Activated naive CD4-positive, alpha-beta T cell (primary cell): ENCODE measurements around the gene VPS16.

ENCODE experiments used
- DNase-seq, 4 experiments: peaks; one replicate each; lab custom pipeline; 2025; lab: John Stamatoyannopoulos, UW

Gene VPS16

DNA sequence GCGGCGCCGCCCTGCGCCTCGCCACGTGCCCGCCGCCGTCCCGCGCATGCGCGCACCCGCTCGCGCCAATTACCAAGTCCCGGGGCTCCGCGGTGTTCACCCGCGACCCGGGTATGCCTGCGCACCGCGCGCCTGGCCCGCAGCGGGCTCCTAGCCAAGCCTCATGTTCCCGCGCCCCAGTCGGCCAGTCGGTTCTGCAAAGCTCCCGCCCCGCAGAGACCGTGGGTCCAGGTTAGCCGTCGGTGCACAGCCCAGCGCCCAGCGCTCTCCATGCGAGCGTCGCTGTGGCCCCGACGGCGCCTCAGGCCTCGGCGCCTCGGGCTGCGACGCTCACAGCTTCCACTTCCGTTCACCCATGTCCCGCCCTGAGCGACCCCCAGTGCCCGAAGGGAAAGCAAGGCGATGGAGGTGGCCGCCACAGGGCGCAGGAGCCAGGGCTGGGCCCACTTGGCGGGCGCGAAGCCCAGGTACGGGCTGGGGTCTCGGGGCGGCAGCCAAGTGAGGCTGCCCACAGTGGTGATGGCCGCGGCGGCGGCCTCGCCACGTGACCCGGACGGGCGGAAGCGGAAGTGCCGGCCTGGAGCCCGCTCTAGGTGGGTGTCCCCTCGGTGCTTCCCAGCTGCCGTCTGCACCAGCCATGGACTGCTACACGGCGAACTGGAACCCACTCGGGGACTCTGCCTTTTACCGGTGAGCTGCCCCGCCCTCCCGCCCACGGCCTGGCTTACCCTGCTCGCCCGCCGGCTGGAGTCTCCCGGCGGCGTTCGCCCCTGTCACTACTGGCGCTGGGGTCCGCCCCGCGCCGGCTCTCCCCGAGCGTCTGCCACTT, at the start of gene VPS16, which contains the start of gene PCED1A:
VPS16 (plus strand) TSS at position 608 of the 829 bp plus-strand sequence; CDS start at position 638, 30 bp downstream.
PCED1A (minus strand) TSS at position 518 of the 829 bp plus-strand sequence. CDS start 743 bp downstream, outside the sequence.
- peak; percentile 69 to 85 (median 74) for DNase-seq

GRCh38 chr20:2793471-2793870, 47.1 kb upstream of the VPS16 start:
- no peak for DNase-seq

GRCh38 chr20:2794202-2794748, 46.3 kb upstream of the VPS16 start:
- no peak for DNase-seq

DNA sequence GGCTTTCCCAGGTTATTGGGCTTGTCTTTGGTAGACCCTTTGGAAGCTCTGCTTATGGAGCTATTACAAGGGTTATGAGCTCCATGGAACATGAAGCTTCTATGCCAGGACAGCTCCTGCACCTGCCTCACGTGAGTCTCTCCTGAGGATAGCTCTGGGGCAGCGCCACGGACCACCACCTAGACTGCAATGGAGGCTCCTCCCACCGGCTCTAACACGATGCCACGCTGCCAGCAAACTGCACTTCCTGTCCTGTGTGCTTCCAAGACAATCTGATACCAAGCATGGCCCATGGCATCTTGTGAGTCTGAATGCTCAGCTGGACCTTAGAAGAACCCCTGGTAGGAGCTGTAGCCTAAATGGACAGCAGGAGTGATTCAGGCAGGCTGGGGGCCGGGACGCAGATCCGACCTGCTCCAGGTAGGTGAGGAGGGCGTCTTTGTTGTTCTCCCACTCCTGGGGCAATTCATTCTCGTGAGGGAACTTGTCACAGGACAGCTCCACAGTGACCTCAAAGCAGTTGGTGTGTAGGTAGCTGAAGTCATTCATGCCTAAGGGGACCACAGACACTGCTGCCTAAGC, 45.6 kb upstream of the VPS16 start:
- no peak for DNase-seq

DNA sequence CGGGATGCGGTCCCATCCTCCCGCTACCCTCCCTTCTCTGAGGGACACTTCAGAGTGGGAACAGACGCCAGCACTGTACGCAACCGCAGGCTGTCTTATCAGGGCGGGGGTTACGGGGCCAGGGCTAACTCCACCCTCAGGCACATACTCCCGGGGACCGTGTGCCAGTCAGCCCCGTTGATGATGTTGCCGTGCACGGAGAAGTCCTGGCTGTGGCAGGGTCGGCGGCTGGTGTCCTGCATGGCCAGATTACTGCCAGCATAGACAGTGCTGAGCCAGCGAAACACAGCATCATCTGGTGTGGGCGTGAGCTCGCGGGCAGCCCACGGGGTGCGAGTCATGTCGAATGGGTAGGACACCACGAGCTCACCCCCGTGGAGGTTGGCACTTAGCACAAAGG, 45.1 kb upstream of the VPS16 start:
- no peak for DNase-seq

DNA sequence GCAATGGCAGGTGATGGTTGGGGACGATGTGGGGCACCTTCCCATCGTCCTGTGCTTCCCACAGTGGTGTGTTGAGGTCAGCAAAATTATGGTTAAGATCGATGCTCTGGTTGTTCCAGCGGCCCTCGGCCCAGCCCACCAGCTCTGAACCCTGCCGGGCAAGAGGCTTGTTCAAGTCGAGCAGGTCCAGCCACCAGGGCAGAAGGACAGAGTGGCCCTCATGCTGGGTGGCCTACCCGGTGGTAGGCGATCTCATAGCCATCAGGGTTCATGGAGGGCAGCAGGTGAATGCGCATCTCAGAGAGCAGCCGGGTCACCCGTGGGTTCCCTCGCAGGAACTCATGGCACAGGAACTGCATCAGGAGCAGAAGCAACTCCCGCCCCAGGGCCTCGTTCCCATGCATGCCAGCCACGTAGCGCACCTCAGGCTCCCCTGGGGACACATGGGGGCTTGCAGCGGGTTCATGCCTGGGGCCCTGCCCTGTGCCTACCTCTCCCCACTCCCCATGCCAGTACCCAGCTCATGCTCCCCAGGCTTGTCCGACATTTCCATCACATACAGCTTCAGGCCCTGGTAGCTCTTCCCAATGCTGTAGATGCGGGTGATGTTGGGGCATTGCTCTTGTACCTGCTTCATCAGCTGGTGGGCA, 44.4 kb upstream of the VPS16 start:
- no peak for DNase-seq

DNA sequence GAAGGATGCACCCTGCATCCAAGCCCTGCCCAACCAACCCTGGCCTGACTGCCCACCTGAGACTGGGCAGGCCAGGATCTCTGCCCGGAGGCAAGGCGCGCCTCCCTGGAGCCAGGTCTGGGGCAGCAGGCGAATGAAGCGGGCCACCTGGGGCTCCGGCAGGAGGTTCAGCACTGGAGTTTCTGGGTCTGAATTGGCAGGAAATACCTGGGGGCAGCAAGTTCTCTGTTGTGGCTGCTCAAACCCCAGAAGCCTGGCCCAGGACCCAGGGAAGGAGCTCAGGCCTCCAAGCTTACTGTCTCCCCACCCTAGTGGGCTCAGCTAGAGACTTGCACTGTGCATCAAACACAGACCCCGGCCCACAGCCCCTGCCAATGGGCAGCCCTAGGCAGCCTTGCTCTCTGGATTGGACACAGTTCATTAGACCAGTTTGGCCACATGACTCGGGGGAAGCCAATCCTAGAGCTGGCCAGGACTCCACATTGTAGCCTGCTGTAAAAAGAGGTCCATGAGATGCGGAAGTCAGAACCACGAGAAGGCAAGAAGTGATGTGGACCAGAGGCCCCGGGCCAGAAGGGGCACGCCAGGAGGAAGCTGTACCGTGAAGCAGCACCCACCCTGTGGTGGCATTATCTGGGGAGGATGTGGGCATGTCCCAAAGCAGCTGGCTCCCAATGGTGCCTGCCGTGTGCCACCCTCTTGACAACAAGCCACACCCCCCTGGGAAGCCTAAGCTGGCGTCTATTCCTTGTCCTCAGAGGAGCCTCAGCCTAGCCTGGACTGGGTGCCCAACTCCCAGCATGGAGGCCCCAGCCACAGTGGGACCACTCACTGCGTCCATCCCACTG, 43.2 kb upstream of the VPS16 start:
- DNase-seq: no peak

- DNase-seq: no peak
Observed at GRCh38 chr20:2798095-2798805, 42.3 kb upstream of the VPS16 start.

DNA sequence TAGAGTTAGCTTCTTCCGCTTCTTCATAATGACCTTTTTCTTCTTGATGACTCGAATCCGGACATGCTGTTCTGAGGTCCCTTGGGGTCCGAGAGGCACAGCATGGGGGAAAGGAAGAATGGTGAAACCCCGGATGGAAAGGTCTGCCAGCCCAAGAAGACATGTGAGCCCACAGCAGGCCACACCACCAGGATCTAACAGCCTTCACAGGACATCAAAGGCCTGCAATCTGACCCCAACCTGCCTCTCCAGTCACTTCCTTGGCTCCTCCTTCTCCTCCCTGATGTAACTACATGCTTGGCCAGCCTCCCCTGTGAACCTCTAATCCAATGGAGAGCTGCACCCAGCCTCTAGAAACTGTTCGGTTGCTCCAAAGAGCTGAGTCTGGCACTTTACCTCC, 41.7 kb upstream of the VPS16 start:
- no peak for DNase-seq

- no peak for DNase-seq
Observed at GRCh38 chr20:2799271-2799670, 41.3 kb upstream of the VPS16 start.

DNA sequence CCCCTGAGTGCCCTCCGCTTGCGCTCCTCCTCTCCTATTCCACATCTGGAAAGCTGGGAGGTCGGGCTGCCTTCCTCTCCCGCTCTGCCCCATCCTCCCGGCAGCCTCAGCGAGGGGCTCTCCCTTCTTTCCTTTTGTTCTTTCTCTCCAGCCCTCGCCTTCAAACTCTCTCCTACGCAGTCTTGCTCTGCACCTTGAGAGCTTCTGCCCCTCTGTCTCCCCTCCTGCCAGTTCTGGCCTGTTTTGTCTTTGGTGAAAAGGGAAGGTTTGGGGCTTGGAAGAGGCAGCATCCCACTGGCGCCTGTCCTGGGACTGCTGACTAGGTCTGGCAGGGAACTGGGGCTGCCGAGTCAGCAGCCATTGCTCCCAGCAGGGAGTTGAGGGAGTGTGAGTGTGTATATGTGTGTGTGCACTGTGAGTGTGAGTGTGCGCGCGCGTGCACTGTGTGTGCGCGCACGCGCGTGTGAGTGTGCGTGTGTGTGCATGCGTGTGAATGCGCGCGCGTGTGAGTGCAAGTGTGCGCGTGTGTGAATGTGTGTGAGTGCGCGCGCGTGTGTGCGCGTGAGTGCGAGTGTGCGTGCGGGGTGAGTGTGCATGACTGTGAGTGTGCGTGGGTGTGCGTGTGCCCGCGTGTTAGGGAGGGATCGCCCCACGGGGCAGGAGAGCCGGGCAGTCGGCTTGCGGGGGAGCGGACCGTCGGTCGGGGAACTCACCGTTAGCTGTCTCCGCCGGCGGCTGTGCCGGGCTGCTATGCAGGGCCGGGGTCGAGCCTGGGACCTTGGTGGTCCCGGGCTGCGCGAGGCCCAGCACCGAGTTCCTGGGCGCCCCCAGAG, 40.6 kb upstream of the VPS16 start:
- no peak for DNase-seq

DNA sequence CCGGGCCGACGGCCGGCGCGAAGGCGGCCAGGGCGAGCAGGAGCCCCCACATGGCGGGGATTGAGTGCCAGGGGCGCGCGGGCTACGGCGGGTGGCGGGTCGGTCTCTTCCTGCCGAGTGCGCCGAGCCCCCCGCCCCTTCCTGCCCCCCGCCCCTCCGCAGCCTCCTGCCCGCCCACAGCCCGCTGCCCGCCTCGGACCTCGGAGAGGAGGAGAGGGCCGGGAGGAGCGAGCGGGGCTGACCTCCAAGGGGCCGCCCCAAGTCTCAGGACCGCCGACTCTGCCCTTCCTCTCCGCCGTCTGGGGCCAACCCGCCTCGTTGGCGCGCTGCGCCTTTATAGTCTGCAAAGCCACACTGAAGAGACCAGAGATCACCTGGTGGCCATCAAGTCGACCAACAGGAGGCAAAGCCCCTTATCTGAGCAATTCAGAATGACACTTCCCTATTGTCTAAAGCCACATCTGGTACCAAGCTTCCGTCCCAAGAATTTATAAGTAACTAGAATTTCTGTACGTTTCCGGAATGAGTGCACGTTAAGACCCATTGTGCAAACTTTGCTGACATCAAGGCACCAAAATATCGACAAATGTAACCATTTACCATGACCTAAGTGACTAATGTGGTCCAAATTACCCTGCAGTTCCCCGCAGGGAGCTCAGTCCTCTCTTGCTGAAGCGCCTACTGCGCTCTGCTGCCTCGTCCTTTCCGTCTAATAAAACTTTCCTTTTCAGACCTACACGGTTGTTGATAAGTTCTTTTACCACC, 39.8 kb upstream of the VPS16 start, which contains the start of gene CPXM1:
CPXM1 (minus strand) TSS at position 107 of the 765 bp plus-strand sequence; CDS start at position 52, 55 bp downstream.
- no peak for DNase-seq

GRCh38 chr20:2801286-2801728, 39.2 kb upstream of the VPS16 start:
- DNase-seq: no peak

GRCh38 chr20:2804041-2804828, 36.3 kb upstream of the VPS16 start:
- no peak for DNase-seq

GRCh38 chr20:2804852-2805688, 35.5 kb upstream of the VPS16 start:
- DNase-seq: no peak

DNA sequence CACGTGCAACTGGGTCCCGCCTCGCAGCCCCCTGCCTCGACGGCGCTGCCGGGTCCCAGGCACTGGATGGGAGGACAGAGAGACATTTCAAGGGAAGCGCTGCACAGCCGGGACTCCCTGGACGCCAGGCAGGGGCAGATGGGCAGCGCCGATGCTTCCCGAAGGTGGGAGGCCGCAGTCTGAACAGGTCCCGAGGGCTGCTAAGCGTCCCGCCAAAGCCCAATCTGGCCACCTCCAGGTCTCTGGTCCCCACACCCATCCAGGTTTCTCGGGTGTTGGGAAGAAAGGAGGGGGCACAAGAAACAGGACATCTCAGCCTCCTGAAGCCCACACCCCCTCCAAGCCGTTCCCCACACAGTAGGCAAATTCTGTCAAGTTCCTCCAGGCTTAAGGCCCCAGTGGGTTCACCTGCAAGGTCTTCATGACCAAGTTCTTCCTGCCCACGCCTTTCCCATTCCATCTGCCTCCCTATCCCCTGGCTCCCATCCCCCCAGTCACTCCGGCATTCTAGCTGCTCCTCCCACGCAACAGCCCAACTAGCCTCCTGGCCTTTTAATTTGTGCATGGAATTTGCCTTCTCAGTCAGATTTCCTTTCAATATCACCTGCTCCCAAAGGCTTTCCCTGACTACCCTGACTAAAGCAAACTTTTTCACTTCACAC, 34.7 kb upstream of the VPS16 start:
- DNase-seq: no peak

DNA sequence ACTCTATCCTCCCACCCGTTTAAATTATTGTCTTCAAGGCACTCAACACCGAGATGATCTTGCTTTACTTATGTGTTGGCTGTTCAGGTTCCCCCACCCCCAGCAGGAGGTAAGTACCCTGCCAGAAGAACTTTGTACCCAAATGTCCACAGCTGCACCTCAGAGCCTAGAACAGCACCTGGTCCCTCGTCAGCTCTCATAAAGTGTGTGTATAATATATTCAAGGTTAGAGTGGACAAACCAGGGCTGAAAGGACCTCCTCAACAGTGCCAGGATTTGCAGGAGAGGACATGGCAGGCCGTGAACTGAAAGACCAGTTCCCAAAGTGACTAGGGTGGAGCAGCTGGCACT, 34.2 kb upstream of the VPS16 start:
- DNase-seq: no peak
